GM21717 (cell line): ENCODE results near the gene EPHA2.
"Not testable (repeated sequence)": the region's sequence is repeated elsewhere in the genome, so short reads cannot be mapped to it uniquely, and the experiment has no call there.

Source experiments
- ATAC-seq: cut with Tn5 transposase; IDR thresholded peaks from one replicate; pipeline ENCODE4 v1.9.1; 2021; ENCODE audit warnings: mild to moderate bottlenecking, moderate library complexity; ENCODE audit not compliant: unreplicated experiment

EPHA2 gene

GRCh38 chr1:16155537-16156410 lies at the start of gene EPHA2:
Gene EPHA2, minus strand, starts transcription at chr1:16156069. Its CDS starts 137 bp downstream, at chr1:16155932.
- ATAC-seq, result no peak

DNA sequence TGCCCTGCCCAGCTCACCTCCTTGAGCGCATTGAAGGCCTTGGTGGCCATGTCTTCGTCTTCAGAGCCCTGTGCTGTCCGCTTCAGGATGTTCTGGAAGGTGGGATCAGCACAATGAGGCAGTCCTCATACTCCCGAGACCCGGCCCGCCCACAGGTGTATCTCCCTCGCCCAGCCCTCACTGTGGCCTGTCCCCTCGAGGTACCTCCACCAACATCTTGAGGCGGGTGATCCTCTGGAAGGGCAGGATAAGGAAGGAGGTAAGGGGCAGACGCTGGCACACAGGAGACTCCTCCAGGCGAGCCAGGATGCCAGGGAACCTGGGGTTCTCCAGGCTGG lies 49.4 kb upstream of the EPHA2 start:
- no peak for ATAC-seq

GRCh38 chr1:16204634-16205333 lies 48.9 kb upstream of the EPHA2 start:
- no peak for ATAC-seq

GRCh38 chr1:16204216-16204615 lies 48.3 kb upstream of the EPHA2 start:
- ATAC-seq, result no peak

DNA sequence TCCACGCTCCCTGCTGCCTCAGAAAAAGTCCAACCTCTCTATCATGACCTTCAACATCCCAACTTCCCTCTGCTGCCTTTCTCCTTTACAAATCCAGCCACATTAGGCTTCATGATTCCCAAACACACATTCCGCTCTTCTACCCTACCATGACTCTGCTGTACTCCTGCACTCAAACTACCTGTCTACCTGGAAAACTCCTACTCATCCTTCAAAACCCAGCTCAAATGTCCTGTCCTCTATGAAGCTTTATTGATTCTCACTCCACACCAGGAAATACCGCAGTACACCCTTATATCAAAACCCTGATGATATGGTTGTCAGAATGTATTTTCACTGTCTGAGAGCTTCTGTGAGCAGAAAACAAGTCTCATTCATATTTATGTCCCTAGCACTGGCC lies 47.7 kb upstream of the EPHA2 start:
- ATAC-seq, result no peak

GRCh38 chr1:16202281-16203210 lies 46.7 kb upstream of the EPHA2 start:
- no peak for ATAC-seq

- no peak for ATAC-seq
Measured at GRCh38 chr1:16199700-16200099, 43.8 kb upstream of the EPHA2 start.

DNA sequence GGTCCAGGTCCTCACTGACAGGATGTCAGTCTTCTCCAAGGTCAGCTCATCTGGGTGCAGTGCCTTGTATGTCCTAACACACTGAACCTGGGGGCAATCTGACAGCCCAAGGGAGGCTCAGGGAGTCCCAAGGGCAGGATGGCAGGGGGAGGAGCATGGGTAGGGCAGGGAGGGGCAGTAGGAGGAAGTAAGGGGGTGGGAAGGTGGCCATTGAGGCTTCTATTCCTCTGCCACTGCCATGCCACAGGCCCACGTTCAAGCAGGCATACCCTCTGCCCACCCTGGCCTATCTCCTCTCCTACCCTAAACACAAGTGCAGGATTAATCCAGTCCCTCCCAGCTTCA lies 43.3 kb upstream of the EPHA2 start:
- no peak for ATAC-seq

DNA sequence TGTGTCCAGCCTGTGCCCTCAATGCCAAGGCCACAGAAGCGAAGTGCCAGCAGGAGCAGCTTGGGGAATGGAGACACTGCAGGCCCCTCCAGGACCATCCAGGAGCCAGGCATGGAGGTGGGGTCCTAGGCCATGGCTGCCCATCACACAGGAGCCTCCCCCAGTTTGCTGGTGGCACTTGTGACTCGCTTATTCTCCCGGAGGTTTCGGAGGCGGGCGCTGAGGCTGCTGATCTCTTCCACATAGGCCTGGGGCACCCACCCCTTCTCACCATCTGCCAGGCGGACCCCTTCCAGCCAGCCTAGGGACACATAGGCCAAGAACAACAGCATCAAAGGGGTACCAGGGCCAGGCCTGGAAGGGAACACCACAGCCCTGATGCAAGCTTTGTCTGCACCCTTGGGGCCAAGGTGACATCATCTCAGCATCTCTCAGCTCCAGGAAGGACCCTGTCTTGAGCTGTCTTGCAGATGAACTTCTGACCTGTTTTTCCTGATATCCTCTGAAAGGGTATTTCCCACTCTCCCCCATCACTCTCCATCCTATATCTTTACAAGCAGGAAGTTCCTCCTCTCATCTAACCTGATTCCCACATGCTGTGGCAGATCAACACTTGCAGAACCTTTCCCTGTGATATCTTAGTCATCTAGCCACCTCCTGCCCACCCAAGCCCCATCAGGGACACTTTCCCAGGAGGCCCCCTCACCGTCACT lies 42.7 kb upstream of the EPHA2 start:
- no peak for ATAC-seq

GRCh38 chr1:16196874-16197273 lies 41.0 kb upstream of the EPHA2 start:
- no peak for ATAC-seq

DNA sequence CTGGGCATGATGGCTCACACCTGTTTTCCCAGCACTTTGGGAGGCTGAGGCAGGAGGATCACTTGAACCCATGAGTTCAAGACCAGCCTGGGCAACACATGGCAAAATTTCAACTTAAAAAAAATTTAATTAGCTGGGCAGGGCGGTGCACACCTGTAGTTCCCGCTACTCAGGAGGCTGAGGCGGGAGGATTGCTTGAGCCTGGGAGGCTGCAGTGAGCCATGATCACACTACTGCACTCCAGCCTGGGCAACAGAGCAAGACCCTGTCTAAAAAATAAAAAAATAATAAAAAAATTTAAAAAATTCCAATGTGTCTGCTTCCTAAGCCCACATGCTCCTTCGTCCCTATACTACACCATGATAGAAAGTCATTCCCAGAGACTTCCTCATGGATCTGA lies 40.3 kb upstream of the EPHA2 start:
- ATAC-seq, result not testable (repeated sequence)

GRCh38 chr1:16195518-16195905 lies 39.6 kb upstream of the EPHA2 start:
- ATAC-seq, result no peak

DNA sequence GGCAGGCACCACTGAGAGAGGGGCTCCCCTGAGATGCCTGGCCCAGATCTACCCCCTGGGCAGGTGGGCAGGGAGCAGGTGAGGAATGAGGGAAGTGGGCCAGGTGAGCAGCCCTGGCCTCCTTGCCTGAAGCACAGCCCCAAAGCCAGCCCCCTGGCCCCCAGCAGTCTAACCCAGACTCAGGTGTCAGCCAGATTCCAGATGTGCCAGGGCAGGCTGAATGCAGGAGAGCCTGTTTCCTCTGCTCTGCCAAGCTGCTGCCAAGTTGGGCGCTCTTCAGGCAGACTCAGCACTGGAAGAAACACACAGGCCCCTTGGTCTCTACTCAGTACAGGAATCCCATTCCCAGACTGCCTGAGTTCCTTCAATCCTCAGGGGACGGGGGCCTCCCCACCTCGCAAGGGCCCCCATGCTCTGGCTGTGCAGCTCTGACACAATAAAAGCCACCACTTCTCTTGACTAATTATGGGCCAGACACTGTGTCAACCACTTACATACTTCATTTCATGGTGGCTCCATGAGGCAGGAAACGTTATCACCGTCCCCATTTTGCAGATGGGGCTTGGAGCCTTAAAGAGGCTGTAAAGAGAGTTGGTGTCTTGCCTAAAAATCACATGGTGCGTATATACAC lies 36.2 kb upstream of the EPHA2 start:
- no peak for ATAC-seq

DNA sequence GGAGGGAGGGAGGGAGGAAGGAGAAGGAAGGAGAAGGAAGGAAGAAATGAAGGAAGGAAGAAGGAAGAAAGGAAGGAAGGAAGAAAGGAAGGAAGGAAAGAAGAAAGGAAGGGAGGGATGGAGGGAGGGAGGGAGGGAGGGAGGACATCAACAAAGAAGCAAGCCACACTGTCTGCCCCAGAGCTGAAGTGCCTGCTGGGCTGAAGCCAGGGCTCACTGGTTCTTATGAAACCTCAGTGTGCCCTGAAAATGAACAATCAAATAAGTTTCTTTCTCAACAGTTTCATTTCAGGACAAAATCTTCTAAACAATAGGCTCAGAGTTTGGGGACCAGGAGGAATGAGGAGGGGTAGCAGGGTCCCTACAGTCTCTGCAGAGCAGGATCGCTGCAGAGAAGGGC lies 35.4 kb upstream of the EPHA2 start:
- ATAC-seq, result no peak

GRCh38 chr1:16189921-16190621 lies 34.2 kb upstream of the EPHA2 start:
- no peak for ATAC-seq

DNA sequence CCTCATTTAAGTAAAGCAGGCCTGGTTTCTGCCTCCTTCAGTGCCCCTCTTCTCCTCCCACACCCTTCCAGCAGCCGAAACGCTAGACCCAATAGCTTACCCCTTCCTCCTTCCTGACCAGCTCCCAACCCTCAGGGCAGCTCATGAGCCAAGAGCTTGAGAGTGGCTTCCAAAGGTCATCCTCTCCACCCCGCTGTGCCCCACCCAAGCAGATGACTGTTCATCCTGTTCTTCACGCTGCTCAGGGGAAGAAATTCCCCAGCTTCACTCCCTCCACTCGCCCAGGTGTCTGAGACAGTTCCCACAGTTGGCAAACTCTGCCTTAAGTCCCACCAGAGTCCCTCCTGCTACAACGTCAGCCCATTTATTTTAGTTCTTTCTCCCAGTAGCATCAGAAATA lies 33.1 kb upstream of the EPHA2 start:
- no peak for ATAC-seq

- no peak for ATAC-seq
Measured at GRCh38 chr1:16187748-16188401, 32.0 kb upstream of the EPHA2 start.

DNA sequence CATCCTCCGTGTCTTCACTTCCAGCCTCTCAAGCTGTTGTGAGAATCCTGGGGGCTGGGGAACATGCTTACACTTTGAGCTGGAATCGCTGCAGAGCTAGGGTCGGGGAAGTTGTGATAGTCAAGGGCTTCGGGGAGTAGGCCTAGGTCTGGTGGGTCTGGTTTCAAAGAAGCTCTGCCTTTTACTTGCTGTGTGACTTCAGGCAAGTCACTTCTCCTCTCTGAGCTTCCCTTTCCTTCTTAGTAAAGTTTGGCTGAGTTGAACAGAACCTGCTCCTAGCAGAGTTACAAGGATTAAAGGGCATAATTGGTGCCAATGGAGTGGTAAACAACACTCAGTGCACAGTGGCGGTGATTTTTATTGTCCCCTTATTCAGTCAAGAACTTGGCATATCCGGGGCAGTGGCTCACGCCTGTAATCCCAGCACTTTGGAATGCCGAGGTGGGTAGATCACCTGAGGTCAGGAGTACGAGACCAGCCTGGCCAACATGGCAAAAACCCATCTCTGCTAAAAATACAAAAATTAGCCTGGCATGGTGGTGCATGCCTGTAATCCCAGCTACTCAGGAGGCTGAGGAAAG lies 30.9 kb upstream of the EPHA2 start:
- no peak for ATAC-seq
